Liver (tissue), 9 donors: ENCODE results near the gene ATP2B2. TPM values are rescaled to one million over a fixed set of nuclear protein-coding genes. Genes with fewer than 3 reads are reported as not detected.

Experiments used
- DNase-seq: peaks from one replicate; pipeline ENCODE4 v3.0.0-alpha.2; 2017; ENCODE audit warnings: low spot score
- H3K27ac ChIP-seq, 2 donors: one replicate each; pipeline ENCODE4 v1.7.0; 2013; ENCODE audit warnings: inconsistent platforms in 2 of 2, low read length in 2 of 2, control low read depth in 1 of 2, low read depth in 1 of 2, mild to moderate bottlenecking in 1 of 2
- H3K27me3 ChIP-seq, 4 donors: one replicate each; pipeline versions ENCODE4 v1.6.1 to v1.7.0; 2013; ENCODE audit warnings: low read length in 3 of 4, inconsistent platforms in 1 of 4, mild to moderate bottlenecking in 1 of 4, moderate library complexity in 1 of 4; ENCODE audit not compliant: control insufficient read depth in 4 of 4, insufficient read depth in 4 of 4
- H3K36me3 ChIP-seq, 4 donors: one replicate each; pipeline versions ENCODE4 v1.6.1 to v1.7.0; 2013; ENCODE audit warnings: low read length in 3 of 4, mild to moderate bottlenecking in 3 of 4, low read depth in 1 of 4, moderate library complexity in 1 of 4; ENCODE audit not compliant: control insufficient read depth in 4 of 4, insufficient read depth in 3 of 4
- H3K4me1 ChIP-seq, 4 donors: one replicate each; pipeline versions ENCODE4 v1.6.1 to v1.7.0; 2013; ENCODE audit warnings: low read length in 3 of 4, mild to moderate bottlenecking in 3 of 4, moderate library complexity in 1 of 4; ENCODE audit not compliant: control insufficient read depth in 4 of 4, insufficient read depth in 4 of 4
- H3K4me3 ChIP-seq, 3 donors: one replicate each; pipeline versions ENCODE4 v1.6.1 to v1.7.0; 2013; ENCODE audit warnings: low read length in 3 of 3, control low read depth in 1 of 3, low read depth in 1 of 3, mild to moderate bottlenecking in 1 of 3
- H3K9ac ChIP-seq, 2 donors: one replicate each; pipeline ENCODE4 v1.7.0; 2013; ENCODE audit warnings: low read length in 2 of 2, mild to moderate bottlenecking in 2 of 2, moderate library complexity in 2 of 2, control low read depth in 1 of 2, low read depth in 1 of 2
- H3K9me3 ChIP-seq, 4 donors: one replicate each; pipeline versions ENCODE4 v1.6.1 to v1.7.0; 2013; ENCODE audit warnings: low read length in 3 of 4; ENCODE audit not compliant: control insufficient read depth in 4 of 4
- ATF3 ChIP-seq: IDR thresholded peaks from 2 replicates; pipeline ENCODE4 v1.6.1; 2016; ENCODE audit warnings: antibody characterized with exemption
- CTCF ChIP-seq: fragments of 150-350 bp; IDR thresholded peaks from 2 replicates; pipeline ENCODE4 v1.5.1; 2017; ENCODE audit warnings: improper control_type of control experiment, low read depth, low read length; ENCODE audit not compliant: missing input control
- EGR1 ChIP-seq, 2 donors: IDR thresholded peaks; 2 replicates each; pipeline ENCODE4 v1.6.1; 2016 to 2018; ENCODE audit warnings: antibody characterized with exemption in 2 of 2, low read depth in 2 of 2
- FOXA1 ChIP-seq: IDR thresholded peaks from 2 replicates; pipeline ENCODE4 v1.6.1; 2016; ENCODE audit warnings: antibody characterized with exemption
- FOXA2 ChIP-seq: IDR thresholded peaks from 2 replicates; pipeline ENCODE4 v1.6.1; 2016; ENCODE audit warnings: antibody characterized with exemption
- GABPA ChIP-seq, 2 donors: IDR thresholded peaks in 1 of 2; conservative IDR thresholded peaks in 1 of 2; 2 replicates each; pipeline ENCODE4 v1.6.1; 2016; ENCODE audit warnings: antibody characterized with exemption in 2 of 2, mild to moderate bottlenecking in 1 of 2, moderate library complexity in 1 of 2
- HNF4A ChIP-seq, 2 donors: conservative IDR thresholded peaks; 2 replicates each; pipeline ENCODE4 v1.6.1; 2016; ENCODE audit warnings: antibody characterized with exemption in 2 of 2, mild to moderate bottlenecking in 2 of 2
- HNF4G ChIP-seq: IDR thresholded peaks from 2 replicates; pipeline ENCODE4 v1.6.1; 2016; ENCODE audit warnings: antibody characterized with exemption
- JUND ChIP-seq, 2 donors: IDR thresholded peaks; 2 replicates each; pipeline ENCODE4 v1.6.1; 2016; ENCODE audit warnings: antibody characterized with exemption in 2 of 2
- MAX ChIP-seq: IDR thresholded peaks from 2 replicates; pipeline ENCODE4 v1.6.1; 2016; ENCODE audit warnings: antibody characterized with exemption
- NR2F2 ChIP-seq: IDR thresholded peaks from 2 replicates; pipeline ENCODE4 v1.6.1; 2016; ENCODE audit warnings: antibody characterized with exemption
- RAD21 ChIP-seq, 2 donors: IDR thresholded peaks; 2 replicates each; pipeline ENCODE4 v1.6.1; 2016; ENCODE audit warnings: antibody characterized with exemption in 2 of 2, mild to moderate bottlenecking in 2 of 2
- REST ChIP-seq: IDR thresholded peaks from 2 replicates; pipeline ENCODE4 v1.6.1; 2016; ENCODE audit warnings: antibody characterized with exemption, mild to moderate bottlenecking
- RXRA ChIP-seq, 2 donors: IDR thresholded peaks; 2 replicates each; pipeline ENCODE4 v1.6.1; 2017 to 2018; ENCODE audit warnings: antibody characterized with exemption in 2 of 2, mild to moderate bottlenecking in 1 of 2
- SP1 ChIP-seq: IDR thresholded peaks from 2 replicates; pipeline ENCODE4 v1.6.1; 2018; ENCODE audit warnings: antibody characterized with exemption, mild to moderate bottlenecking
- YY1 ChIP-seq: IDR thresholded peaks from 2 replicates; pipeline ENCODE4 v1.6.1; 2016; ENCODE audit warnings: antibody characterized with exemption, mild to moderate bottlenecking
- ZBTB33 ChIP-seq: IDR thresholded peaks from 2 replicates; pipeline ENCODE4 v1.6.1; 2016; ENCODE audit warnings: antibody characterized with exemption
- WGBS: extraction: QIAGEN DNeasy Blood & Tissue Kit; methylation state at CpG from one replicate; pipeline ENCODE4 v1.1.7; 2013; 5-methylcytosine and 5-hydroxymethylcytosine counted together
- polyA plus RNA-seq, 2 donors: library from polyadenylated mRNA; stranded (reverse) in 1 of 2; unstranded in 1 of 2; fragments of 200-250 nt in 1 of 2; fragments of >200 nt in 1 of 2; fragmentation: Nextera tagmentation in 1 of 2; extraction: Ambion mirVana in 1 of 2; gene quantifications; one replicate each; pipeline versions ENCODE4 v1.2.1 to v1.2.3, GENCODE V29; 2013 to 2015
- total RNA-seq, 2 donors: library from RNA; depleted of rRNA; stranded (reverse); fragments of >200 nt; gene quantifications; one replicate each; pipeline ENCODE4 v1.2.3, GENCODE V29; 2014
- donor health status: healthy.
- donor health status: healthy.
- donor health status: healthy.
- donor health status: healthy.
- donor health status: healthy.

The ATP2B2 gene
- total and polyA plus RNA-seq, 4 donors, result 10.4 to 27.8 (median 20.7) TPM

- DNase-seq, result peak; percentile 29
- no peak for TF ChIP-seq HNF4G
- TF ChIP-seq MAX, result no peak
- TF ChIP-seq EGR1 (IDR thresholded peaks at IDR 0.05; ENCODE audit: low read depth in 2 of 2), result no peak
- no peak for TF ChIP-seq REST
- TF ChIP-seq ATF3, result no peak
- TF ChIP-seq YY1, result no peak
- TF ChIP-seq RXRA (IDR thresholded peaks at IDR 0.05), result no peak
- no peak for TF ChIP-seq JUND (IDR thresholded peaks at IDR 0.05)
- TF ChIP-seq FOXA2, result no peak
- TF ChIP-seq RAD21 (IDR thresholded peaks at IDR 0.05), result no peak
- no peak for TF ChIP-seq GABPA (IDR thresholded peaks at IDR 0.05 in 1 of 2, conservative IDR thresholded peaks at IDR 0.05 in 1 of 2)
- TF ChIP-seq HNF4A (conservative IDR thresholded peaks at IDR 0.05), result no peak
- no peak for TF ChIP-seq CTCF
- TF ChIP-seq FOXA1, result no peak
- no peak for TF ChIP-seq SP1
- TF ChIP-seq NR2F2, result no peak
- no peak for TF ChIP-seq ZBTB33
- H3K9ac ChIP-seq, result no peak overlapping the region
- no peak overlapping the region for H3K27ac ChIP-seq
- WGBS, result 89% methylated on average over 13 of the region's 13 CpGs
- H3K27me3 ChIP-seq, result no peaks in the 10 kb centered on the region
- H3K9me3 ChIP-seq, result no peaks in the 10 kb centered on the region
- no peaks in the 10 kb centered on the region for H3K36me3 ChIP-seq
- H3K4me1 ChIP-seq, result no peaks in the 10 kb centered on the region
- no peak overlapping the region for H3K4me3 ChIP-seq
Observed at GRCh38 chr3:10527295-10528001, 22.1 kb upstream of the ATP2B2 start.
